ENCODE measurements around the gene SEPTIN1. TPM values are rescaled to one million over a fixed set of nuclear protein-coding genes. Genes with fewer than 3 reads are reported as not detected.

SEPTIN1 gene
- total RNA-seq, 4 donors from 2014 or later: 0.65 TPM; not detected in 3

DNA sequence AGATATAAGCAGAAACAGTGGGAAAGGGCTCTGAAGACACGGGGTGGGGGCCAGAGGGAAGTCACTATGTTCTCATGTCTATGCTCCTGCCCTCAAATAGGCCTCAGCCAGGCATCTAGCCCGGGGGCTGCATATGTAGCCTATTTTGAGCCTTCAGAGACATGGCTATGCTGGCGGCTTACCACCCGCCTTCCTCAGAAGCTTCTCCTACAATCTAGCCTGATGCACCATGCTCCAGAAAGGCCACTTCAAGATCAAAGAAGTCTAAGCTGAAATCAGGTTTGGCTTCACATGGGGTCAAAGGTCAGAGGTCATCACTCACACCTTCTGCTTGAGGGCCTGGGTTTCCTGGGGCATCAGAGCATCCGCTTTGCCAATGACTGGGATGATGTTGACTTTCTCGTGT, 1.6 kb downstream of the SEPTIN1 start:
- Histone ChIP-seq H3K4me1 (peaks cover 14 to 29% of the 10 kb centered on the region in 2 donors), H3K27me3 (no peaks in the 10 kb centered on the region), H3K36me3 (no peaks in the 10 kb centered on the region), H3K27ac (peak overlapping the region in 2 of 4 donors; percentile 38 to 44), H3K4me3 (no peak overlapping the region), H3K9me3 (no peaks in the 10 kb centered on the region)
- in situ Hi-C loops (cut with MboI; ENCODE audit: low sequenced_read_pairs in 4 of 4): no loop called here
- intact Hi-C loops (cut with DNase I; ENCODE audit: low total_unique reads): no loop called here
- DNase-seq: no peak
- TF ChIP-seq POLR2A (IDR thresholded peaks at IDR 0.05): no peak
- no peak for ATAC-seq

DNA sequence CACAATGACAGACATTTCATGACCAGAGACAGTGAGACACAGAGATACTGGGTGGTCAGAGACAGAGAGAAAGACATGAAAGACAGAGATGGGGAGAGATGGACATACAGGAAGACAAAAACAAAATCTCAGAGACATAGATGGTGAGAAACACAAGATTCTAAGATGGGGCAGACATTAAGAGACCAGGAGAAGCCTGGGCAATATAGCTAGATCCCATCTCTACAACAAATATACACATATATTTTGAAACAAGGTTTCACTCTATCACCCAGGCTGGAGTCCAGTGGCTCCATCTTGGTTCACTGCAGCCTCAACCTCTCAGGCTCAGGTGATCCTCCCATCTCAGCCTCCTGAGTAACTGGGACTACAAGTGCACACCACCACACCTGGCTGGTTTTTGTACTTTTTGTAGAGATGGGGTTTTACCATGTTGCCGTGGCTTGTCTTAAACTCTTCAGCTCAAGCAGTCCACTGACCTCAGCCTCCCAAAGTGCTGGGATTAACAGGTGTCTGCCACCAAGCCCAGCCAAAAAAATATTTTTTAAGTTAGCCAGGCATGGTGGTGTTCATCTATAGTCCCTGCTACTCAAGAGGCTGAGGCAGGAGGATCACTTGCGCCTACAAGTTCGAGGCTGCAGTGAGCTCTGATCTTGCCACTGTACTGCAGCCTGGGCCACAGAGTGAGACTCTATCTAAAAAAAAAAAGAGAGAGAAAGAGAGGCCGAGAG, 2.1 kb downstream of the SEPTIN1 start:
- no peak for DNase-seq
- H3K36me3 ChIP-seq: no peaks in the 10 kb centered on the region
- H3K4me3 ChIP-seq: no peak overlapping the region
- intact Hi-C loops (cut with DNase I; ENCODE audit: low total_unique reads) (no loop called here), in situ Hi-C loops (cut with MboI; ENCODE audit: low sequenced_read_pairs in 4 of 4) (no loop called here)
- no peak for TF ChIP-seq POLR2A (IDR thresholded peaks at IDR 0.05)
- TF ChIP-seq, protein P1, sequence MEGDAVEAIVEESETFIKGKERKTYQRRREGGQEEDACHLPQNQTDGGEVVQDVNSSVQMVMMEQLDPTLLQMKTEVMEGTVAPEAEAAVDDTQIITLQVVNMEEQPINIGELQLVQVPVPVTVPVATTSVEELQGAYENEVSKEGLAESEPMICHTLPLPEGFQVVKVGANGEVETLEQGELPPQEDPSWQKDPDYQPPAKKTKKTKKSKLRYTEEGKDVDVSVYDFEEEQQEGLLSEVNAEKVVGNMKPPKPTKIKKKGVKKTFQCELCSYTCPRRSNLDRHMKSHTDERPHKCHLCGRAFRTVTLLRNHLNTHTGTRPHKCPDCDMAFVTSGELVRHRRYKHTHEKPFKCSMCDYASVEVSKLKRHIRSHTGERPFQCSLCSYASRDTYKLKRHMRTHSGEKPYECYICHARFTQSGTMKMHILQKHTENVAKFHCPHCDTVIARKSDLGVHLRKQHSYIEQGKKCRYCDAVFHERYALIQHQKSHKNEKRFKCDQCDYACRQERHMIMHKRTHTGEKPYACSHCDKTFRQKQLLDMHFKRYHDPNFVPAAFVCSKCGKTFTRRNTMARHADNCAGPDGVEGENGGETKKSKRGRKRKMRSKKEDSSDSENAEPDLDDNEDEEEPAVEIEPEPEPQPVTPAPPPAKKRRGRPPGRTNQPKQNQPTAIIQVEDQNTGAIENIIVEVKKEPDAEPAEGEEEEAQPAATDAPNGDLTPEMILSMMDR (IDR thresholded peaks at IDR 0.05 in 4 of 5, conservative IDR thresholded peaks at IDR 0.05 in 1 of 5): no peak
- peaks cover 14 to 35% of the 10 kb centered on the region in 2 donors for H3K4me1 ChIP-seq
- H3K27ac ChIP-seq: peak overlapping the region in 2 of 4 donors; percentile 38 to 44
- no peaks in the 10 kb centered on the region for H3K9me3 ChIP-seq
- ATAC-seq: no peak
- no peaks in the 10 kb centered on the region for H3K27me3 ChIP-seq

GRCh38 chr16:30379158-30379783, 3.1 kb downstream of the SEPTIN1 start:
- Histone ChIP-seq H3K4me3 (peak overlapping the region; percentile 65 to 93 (median 70)), H3K36me3 (no peaks in the 10 kb centered on the region), H3K27ac (peak overlapping the region; percentile 95 to 100 (median 98)), H3K27me3 (no peaks in the 10 kb centered on the region), H3K4me1 (peaks cover 14 to 45% of the 10 kb centered on the region in 2 donors), H3K9me3 (no peaks in the 10 kb centered on the region)
- TF ChIP-seq POLR2A (IDR thresholded peaks at IDR 0.05): no peak
- TF ChIP-seq, protein P1 (IDR thresholded peaks at IDR 0.05 in 4 of 5, conservative IDR thresholded peaks at IDR 0.05 in 1 of 5): no peak
- intact Hi-C loops (cut with DNase I; ENCODE audit: low total_unique reads): loop anchor here (2.0 to 10.0 kb wide), 3 partner anchors 28 to 284 kb away; partner anchors contain the start of genes TBX6, YPEL3 and ZNF771
- in situ Hi-C loops (cut with MboI; ENCODE audit: low sequenced_read_pairs in 4 of 4): no loop called here
- DNase-seq (no peak), ATAC-seq (no peak)

DNA sequence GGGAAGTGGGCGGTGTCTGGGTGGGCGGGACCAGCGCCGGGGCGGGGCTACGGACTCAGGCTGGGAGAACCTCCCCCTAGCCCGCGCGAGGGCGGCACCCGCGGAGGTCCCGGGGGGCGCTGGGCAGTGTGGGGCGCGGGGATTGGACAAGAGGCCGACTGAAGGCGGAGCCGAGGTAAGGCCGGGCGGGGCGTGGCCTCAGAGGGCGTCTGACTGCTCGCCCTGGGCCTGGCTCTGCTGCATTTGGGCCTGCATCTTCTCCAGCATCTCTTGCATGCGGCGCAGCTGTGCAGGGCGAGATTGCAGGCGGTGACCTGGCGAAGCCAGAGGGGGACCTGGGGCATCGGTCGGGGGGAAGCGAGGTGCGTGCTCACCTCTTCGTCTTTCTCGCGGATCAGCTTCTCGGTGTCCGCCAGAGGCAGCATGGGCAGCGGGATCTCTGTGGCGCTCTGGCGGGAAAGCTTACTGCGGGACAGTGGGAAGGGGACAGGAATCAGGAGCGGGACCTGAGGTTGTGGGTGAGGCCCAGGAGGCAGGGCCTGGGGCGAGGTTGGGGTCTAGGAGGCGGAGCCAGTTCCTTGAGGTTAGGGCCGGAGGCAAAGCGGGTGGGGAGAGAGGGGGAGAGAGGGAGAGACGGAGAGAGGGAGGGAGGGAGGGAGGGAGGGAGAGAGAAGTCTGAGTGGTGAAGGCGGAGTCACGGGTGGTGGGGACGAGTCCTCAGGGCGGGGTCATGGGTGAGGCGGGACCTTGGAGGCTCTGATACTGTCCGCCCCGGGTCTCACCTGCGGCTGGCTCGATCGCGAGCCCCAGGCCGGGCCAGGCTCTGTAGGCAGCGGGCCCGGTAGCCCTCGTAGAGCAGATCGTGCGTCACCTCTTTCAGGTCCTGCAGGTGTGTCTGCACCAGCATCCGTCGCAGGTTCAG, 3.9 kb downstream of the SEPTIN1 start:
- in situ Hi-C loops (cut with MboI; ENCODE audit: low sequenced_read_pairs in 4 of 4): no loop called here
- intact Hi-C loops (cut with DNase I; ENCODE audit: low total_unique reads): loop anchor here (1.0 to 10.0 kb wide), 4 partner anchors 17 to 284 kb away; partner anchors contain the start of genes TBX6, YPEL3, ZNF48 and ZNF771
- peak in 1 of 2 donors; percentile 3 for TF ChIP-seq POLR2A (IDR thresholded peaks at IDR 0.05)
- TF ChIP-seq, protein P1 (IDR thresholded peaks at IDR 0.05 in 4 of 5, conservative IDR thresholded peaks at IDR 0.05 in 1 of 5): peak in 1 of 5 experiments; percentile 11
- Histone ChIP-seq H3K4me1 (peaks cover 14 to 47% of the 10 kb centered on the region in 2 donors), H3K27ac (peak overlapping the region; percentile 95 to 100 (median 98)), H3K27me3 (no peaks in the 10 kb centered on the region), H3K9me3 (no peaks in the 10 kb centered on the region), H3K36me3 (no peaks in the 10 kb centered on the region), H3K4me3 (peak overlapping the region; percentile 65 to 93 (median 80))
- peak; percentile 78 to 86 for ATAC-seq
- peak; percentile 97 to 99 for DNase-seq
